Brain microvascular endothelial cell (primary cell): ENCODE data around the gene DCUN1D5.

Source experiments
- DNase-seq: peaks from one replicate; pipeline ENCODE4 v3.0.0-alpha.2; 2020
- H3K27ac ChIP-seq: fragments of 250-450 bp; sonication (Bioruptor Pico); 2 replicates; pipeline ENCODE4 v1.5.1; 2020; ENCODE audit warnings: mild to moderate bottlenecking, moderate library complexity
- H3K27me3 ChIP-seq: fragments of 250-450 bp; sonication (Bioruptor Pico); replicated peaks from 2 replicates; pipeline ENCODE4 v1.5.1; 2020; ENCODE audit warnings: mild to moderate bottlenecking
- H3K36me3 ChIP-seq: fragments of 250-450 bp; sonication (Bioruptor Pico); replicated peaks from 2 replicates; pipeline ENCODE4 v1.5.1; 2020; ENCODE audit warnings: mild to moderate bottlenecking
- H3K4me3 ChIP-seq: 2 replicates; pipeline ENCODE4 v1.5.1; 2011; ENCODE audit warnings: low read depth, mild to moderate bottlenecking, control low read depth, low read length, moderate library complexity
- in situ Hi-C: cut with HindIII; loops from 2 replicates; pipeline ENCODE4 v1.10.0; 2017; ENCODE audit warnings: low sequenced_read_pairs, low pct_ligation_motif_present
- TF ChIP-seq, protein P1 (sequence below): IDR thresholded peaks from 2 replicates; pipeline ENCODE4 v1.5.1; 2011; ENCODE audit warnings: low read depth, mild to moderate bottlenecking, moderate library complexity, low read length, control low read depth, inconsistent platforms; ENCODE audit errors: missing control alignments

The DCUN1D5 gene

DNA sequence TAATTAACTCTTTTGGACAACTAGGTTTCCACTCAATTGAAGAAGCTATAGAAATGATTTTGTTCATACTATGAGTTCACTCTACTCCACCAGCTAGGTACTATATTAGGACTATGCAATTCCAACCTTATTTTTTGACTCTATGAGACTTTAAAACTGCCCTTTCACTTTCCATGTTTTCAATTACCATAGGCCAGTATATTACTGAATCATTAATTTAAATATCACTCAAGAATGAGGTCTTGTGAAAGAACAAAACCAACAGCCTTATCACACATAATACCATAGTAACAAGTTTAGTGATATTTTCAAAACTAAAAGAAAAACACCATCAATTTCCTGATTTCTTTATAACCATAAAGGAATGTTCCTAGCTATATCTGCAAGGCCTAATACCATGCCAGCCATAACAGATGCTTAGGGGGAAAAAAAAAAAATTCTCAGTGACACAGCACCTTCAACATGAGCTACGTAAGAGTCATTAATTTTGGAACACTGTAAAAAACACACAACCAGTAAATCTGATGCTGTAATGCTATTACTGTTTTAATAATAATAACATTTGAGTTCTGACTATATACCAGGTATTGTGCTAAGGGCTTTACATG is 6.1 kb downstream of the DCUN1D5 start:
- TF ChIP-seq, protein P1, sequence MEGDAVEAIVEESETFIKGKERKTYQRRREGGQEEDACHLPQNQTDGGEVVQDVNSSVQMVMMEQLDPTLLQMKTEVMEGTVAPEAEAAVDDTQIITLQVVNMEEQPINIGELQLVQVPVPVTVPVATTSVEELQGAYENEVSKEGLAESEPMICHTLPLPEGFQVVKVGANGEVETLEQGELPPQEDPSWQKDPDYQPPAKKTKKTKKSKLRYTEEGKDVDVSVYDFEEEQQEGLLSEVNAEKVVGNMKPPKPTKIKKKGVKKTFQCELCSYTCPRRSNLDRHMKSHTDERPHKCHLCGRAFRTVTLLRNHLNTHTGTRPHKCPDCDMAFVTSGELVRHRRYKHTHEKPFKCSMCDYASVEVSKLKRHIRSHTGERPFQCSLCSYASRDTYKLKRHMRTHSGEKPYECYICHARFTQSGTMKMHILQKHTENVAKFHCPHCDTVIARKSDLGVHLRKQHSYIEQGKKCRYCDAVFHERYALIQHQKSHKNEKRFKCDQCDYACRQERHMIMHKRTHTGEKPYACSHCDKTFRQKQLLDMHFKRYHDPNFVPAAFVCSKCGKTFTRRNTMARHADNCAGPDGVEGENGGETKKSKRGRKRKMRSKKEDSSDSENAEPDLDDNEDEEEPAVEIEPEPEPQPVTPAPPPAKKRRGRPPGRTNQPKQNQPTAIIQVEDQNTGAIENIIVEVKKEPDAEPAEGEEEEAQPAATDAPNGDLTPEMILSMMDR: no peak
- Histone ChIP-seq H3K27me3 (no peaks in the 10 kb centered on the region), H3K36me3 (peaks cover 10% of the 10 kb centered on the region), H3K4me3 (no peak overlapping the region), H3K27ac (peak overlapping the region; percentile 88)
- peak; percentile 43 for DNase-seq
- in situ Hi-C loops: no loop called here

DNA sequence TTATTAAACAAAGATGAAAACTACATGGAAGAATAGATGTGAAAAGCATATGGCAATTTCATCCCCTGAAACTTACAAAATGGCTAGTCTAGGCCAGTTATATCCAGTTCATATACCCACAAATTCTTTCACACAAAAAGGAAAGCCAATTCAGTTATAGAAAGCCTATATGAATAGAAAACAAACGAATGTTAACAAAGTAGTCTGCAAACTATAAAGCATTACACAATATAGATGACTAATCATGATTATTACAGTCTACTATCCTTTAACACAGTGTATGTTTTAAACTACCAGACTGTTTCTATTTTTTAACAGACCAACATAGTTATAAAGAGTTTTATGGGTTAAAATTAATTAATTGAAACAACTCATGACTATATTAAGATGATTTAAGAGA is 12.1 kb downstream of the DCUN1D5 start:
- Histone ChIP-seq H3K27ac (no peak overlapping the region), H3K27me3 (no peaks in the 10 kb centered on the region), H3K36me3 (peaks cover 45% of the 10 kb centered on the region), H3K4me3 (no peak overlapping the region)
- TF ChIP-seq, protein P1: no peak
- DNase-seq: no peak
- in situ Hi-C loops: no loop called here

DNA sequence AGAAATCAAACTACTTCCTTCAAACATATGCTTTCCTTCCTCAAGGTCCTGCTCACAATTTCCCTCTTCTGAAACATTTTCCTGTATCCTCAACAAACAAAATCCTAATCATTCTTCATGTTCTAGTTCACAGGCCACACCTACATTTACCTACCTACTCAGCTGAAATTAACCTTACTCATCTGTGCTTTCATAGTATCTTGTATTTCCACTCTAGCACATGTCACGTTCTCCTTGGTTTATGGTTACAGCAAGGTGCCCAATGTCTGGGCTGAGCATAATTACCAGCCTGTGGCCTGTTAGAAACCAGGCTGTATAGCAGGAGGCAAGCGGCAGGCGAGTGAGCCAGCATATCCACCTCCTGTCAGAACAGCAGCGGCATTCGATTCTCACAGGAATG is 13.2 kb downstream of the DCUN1D5 start:
- Histone ChIP-seq H3K27ac (no peak overlapping the region), H3K36me3 (peaks cover 48% of the 10 kb centered on the region), H3K4me3 (no peak overlapping the region), H3K27me3 (no peaks in the 10 kb centered on the region)
- in situ Hi-C loops: no loop called here
- no peak for DNase-seq
- TF ChIP-seq, protein P1: no peak

DNA sequence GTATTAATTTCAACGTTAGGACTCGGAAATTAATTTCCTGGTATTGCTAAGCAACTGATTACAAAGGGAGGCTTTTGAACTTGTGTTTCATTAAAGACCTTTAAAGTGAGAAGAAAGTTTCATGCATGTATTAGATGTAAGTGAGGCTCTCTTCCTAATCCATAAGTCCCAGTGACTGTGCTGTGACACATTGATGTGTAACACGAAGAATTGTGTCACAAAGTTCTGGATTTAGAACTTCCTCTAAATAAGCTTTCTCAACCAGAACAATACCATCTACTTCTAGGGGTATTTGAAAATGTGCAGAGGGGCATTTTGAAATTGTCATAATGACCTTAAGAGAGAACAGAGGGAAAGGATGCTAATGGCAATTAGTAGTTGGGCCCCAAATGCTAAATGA is 14.4 kb downstream of the DCUN1D5 start:
- Histone ChIP-seq H3K36me3 (peaks cover 48% of the 10 kb centered on the region), H3K27me3 (no peaks in the 10 kb centered on the region), H3K27ac (no peak overlapping the region), H3K4me3 (no peak overlapping the region)
- TF ChIP-seq, protein P1: no peak
- in situ Hi-C loops: no loop called here
- DNase-seq: no peak

DNA sequence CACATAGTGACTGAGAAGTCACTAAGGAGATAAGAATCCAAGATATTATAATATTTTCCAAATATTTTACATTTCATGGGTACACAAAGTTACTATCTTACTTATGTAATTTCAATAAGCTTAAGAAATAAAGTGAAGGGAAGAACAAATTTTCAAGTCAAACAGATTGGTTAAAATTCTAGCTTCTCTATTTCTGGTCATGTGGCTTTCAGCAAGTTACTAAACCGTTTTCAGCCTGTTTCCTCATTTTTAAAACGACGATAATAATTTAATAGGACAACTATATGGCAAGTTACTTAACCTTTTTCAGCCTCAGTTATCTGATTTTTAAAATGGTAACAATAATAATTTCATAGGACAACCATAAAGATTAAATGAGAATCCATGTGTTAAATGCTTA is 15.6 kb downstream of the DCUN1D5 start:
- H3K36me3 ChIP-seq: peaks cover 47% of the 10 kb centered on the region
- in situ Hi-C loops: no loop called here

More for the DNA sequence above, 15.6 kb downstream of the DCUN1D5 start:
- Histone ChIP-seq H3K27me3 (no peaks in the 10 kb centered on the region), H3K27ac (no peak overlapping the region), H3K4me3 (no peak overlapping the region)
- TF ChIP-seq, protein P1: no peak
- no peak for DNase-seq
